Measurements from ENCODE around the gene PCGF3. TPM values are rescaled to one million over a fixed set of nuclear protein-coding genes. Genes with fewer than 3 reads are reported as not detected.

The PCGF3 gene
- total and polyA plus RNA-seq, 12 donors: 17.5 to 50.8 (median 21.9) TPM

GRCh38 chr4:807792-808191 is 102.2 kb downstream of the PCGF3 start:
- ATAC-seq: no peak
- DNase-seq: no peak
- H3K27me3 ChIP-seq: peaks cover 0 to 32% (median 21%) of the 10 kb centered on the region in 7 donors
- H3K36me3 ChIP-seq: no peaks in the 10 kb centered on the region
- H3K9me3 ChIP-seq: peaks cover 0 to 4% (median 0%) of the 10 kb centered on the region in 11 donors
- H3K4me1 ChIP-seq: peaks cover 0 to 2% (median 0%) of the 10 kb centered on the region in 9 donors
- H3K27ac ChIP-seq: no peak overlapping the region
- no peak for TF ChIP-seq CTCF (IDR thresholded peaks at IDR 0.05)
- no peak overlapping the region for H3K4me3 ChIP-seq
- intact Hi-C loops (cut with DNase I): loop anchor here in 1 of 10 donors (5.0 kb wide), 1 partner anchor 1110 kb away; no protein-coding TSS in a partner anchor
- 81 to 83% methylated on average over 5 of the region's 5 CpGs for whole genome bisulfite sequencing, 2 donors

- H3K27ac ChIP-seq: no peak overlapping the region
- peak in 2 of 8 donors; percentile 12 to 38 for ATAC-seq
- no peak overlapping the region for H3K4me3 ChIP-seq
- DNase-seq: no peak
- H3K36me3 ChIP-seq: no peaks in the 10 kb centered on the region
- WGBS, 2 donors: 66 to 69% methylated on average over 30 of the region's 30 CpGs
- TF ChIP-seq CTCF (IDR thresholded peaks at IDR 0.05): no peak
- intact Hi-C loops (cut with DNase I): loop anchor here in 1 of 10 donors (5.0 kb wide), 1 partner anchor 1108 kb away; no protein-coding TSS in a partner anchor
- peaks cover 0 to 4% (median 0%) of the 10 kb centered on the region in 11 donors for H3K9me3 ChIP-seq
- H3K4me1 ChIP-seq: peaks cover 0 to 2% (median 0%) of the 10 kb centered on the region in 9 donors
- peaks cover 0 to 41% (median 33%) of the 10 kb centered on the region in 7 donors for H3K27me3 ChIP-seq
Measured at GRCh38 chr4:808860-809570, 103.4 kb downstream of the PCGF3 start.

GRCh38 chr4:813900-814299 is 108.3 kb downstream of the PCGF3 start:
- H3K9me3 ChIP-seq: no peaks in the 10 kb centered on the region
- no peaks in the 10 kb centered on the region for H3K36me3 ChIP-seq
- no peak overlapping the region for H3K27ac ChIP-seq
- H3K4me1 ChIP-seq: peaks cover 0 to 2% (median 0%) of the 10 kb centered on the region in 9 donors
- ATAC-seq (peak in 1 of 8 donors; percentile 31), DNase-seq (no peak)
- WGBS, 2 donors: 51 to 60% methylated on average over 10 of the region's 10 CpGs
- H3K4me3 ChIP-seq: no peak overlapping the region
- intact Hi-C loops (cut with DNase I): no loop called here
- peak in 3 of 9 donors; percentile 7 to 17 (median 12) for TF ChIP-seq CTCF (IDR thresholded peaks at IDR 0.05)
- peaks cover 0 to 72% (median 55%) of the 10 kb centered on the region in 7 donors for H3K27me3 ChIP-seq

DNA sequence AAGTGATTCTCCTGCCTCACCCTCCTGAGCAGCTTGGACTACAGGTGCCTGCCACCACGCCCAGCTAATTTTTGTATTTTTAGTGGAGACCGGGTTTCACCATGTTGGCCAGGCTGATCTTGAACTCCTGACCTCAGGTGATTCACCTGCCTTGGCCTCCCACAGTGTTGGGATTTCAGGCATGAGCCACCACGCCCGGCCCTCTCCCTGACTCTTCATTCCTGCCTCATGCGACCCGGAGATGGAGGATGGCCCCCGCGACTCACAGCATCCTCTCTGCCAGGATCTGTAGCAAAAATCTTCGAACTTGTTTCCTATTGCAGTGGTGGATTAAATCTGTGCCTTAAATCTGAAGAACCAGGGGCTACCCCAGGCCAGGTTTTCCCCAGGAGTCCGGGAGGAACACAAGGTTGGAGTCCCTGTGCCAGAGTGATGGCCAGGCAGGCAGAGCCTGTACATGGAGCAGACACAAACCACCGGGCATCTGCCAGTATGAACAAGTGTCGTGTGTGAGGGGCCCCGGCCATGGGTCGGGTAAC is 108.7 kb downstream of the PCGF3 start:
- ATAC-seq: no peak
- H3K4me1 ChIP-seq: no peaks in the 10 kb centered on the region
- no peaks in the 10 kb centered on the region for H3K36me3 ChIP-seq
- TF ChIP-seq CTCF (IDR thresholded peaks at IDR 0.05): no peak
- H3K27ac ChIP-seq: no peak overlapping the region
- no peak for DNase-seq
- intact Hi-C loops (cut with DNase I): no loop called here
- 76 to 83% methylated on average over 14 of the region's 14 CpGs for WGBS, 2 donors
- no peak overlapping the region for H3K4me3 ChIP-seq
- H3K27me3 ChIP-seq: peaks cover 0 to 75% (median 59%) of the 10 kb centered on the region in 7 donors
- H3K9me3 ChIP-seq: no peaks in the 10 kb centered on the region
